ENCODE results near the gene ZDHHC12. TPM values are rescaled to one million over a fixed set of nuclear protein-coding genes. Genes with fewer than 3 reads are reported as not detected.

Gene ZDHHC12
- total RNA-seq, 4 donors from 2014 or later = 13.2 to 34.1 (median 25.3) TPM

- TF ChIP-seq, protein P1, sequence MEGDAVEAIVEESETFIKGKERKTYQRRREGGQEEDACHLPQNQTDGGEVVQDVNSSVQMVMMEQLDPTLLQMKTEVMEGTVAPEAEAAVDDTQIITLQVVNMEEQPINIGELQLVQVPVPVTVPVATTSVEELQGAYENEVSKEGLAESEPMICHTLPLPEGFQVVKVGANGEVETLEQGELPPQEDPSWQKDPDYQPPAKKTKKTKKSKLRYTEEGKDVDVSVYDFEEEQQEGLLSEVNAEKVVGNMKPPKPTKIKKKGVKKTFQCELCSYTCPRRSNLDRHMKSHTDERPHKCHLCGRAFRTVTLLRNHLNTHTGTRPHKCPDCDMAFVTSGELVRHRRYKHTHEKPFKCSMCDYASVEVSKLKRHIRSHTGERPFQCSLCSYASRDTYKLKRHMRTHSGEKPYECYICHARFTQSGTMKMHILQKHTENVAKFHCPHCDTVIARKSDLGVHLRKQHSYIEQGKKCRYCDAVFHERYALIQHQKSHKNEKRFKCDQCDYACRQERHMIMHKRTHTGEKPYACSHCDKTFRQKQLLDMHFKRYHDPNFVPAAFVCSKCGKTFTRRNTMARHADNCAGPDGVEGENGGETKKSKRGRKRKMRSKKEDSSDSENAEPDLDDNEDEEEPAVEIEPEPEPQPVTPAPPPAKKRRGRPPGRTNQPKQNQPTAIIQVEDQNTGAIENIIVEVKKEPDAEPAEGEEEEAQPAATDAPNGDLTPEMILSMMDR (IDR thresholded peaks at IDR 0.05) = no peak
- TF ChIP-seq EP300 (IDR thresholded peaks at IDR 0.05) = no peak
- no peak for TF ChIP-seq POLR2A (IDR thresholded peaks at IDR 0.05)
- Histone ChIP-seq H3K4me1 (peaks cover 0 to 16% (median 4%) of the 10 kb centered on the region in 4 donors), H3K27ac (peak overlapping the region in 3 of 4 donors; percentile 54 to 86 (median 80)), H3K27me3 (no peaks in the 10 kb centered on the region), H3K4me3 (peak overlapping the region in 1 of 4 donors; percentile 76), H3K9me3 (no peaks in the 10 kb centered on the region), H3K36me3 (peaks cover 0 to 11% (median 0%) of the 10 kb centered on the region in 3 donors)
- no peak for DNase-seq (ENCODE audit: low spot score in 2 of 2)
- 92 to 94% methylated on average over 2 to 5 of the region's 5 CpGs for WGBS, 2 donors
These were observed 19.6 kb downstream of the ZDHHC12 start for GRCh38 chr9:128704356-128704670.

DNA sequence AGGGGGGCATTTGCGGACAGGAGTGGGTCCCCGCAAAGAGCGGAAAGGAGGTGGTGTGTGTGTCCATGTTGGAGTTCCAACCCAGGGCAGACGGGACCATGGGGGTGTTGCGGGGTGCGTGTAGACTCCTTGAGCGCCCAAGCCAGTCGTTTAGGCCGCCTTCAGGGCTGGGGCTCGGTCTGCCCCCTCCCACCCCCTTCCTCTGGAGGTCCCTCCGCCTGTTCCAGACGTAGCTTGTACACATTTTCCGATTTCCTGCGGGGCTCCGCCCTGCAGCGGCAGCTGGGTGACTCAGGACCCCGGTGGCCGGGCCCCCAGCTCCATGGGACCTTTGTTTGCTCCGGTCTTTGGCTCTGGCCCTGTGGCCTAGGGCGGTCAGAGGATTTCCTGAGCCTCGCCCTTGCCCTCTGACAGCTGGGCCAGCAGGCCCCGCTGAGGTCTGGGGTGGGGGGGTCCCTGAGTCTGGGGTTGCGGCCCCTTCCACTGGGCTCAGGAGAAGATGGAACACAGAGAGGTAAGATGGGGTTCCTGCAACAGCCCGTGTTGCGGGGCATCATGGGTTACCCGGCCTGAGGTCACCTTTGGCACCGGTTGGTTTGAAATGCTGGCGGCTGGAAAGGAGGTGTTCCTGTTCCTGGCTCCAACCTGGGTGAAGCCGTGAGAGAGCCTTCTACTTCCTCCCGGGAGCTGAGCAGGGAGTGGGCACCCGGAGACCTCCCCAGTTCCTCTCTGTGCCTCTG lies 20.1 kb downstream of the ZDHHC12 start:
- H3K9me3 ChIP-seq = no peaks in the 10 kb centered on the region
- 69 to 71% methylated on average over 27 to 29 of the region's 31 CpGs for WGBS, 2 donors
- TF ChIP-seq POLR2A (IDR thresholded peaks at IDR 0.05) (no peak), EP300 (IDR thresholded peaks at IDR 0.05) (no peak)
- TF ChIP-seq, protein P1 (IDR thresholded peaks at IDR 0.05) = no peak
- no peaks in the 10 kb centered on the region for H3K27me3 ChIP-seq
- peaks cover 0 to 11% (median 0%) of the 10 kb centered on the region in 3 donors for H3K36me3 ChIP-seq
- DNase-seq (ENCODE audit: low spot score in 2 of 2) = no peak
- peaks cover 0 to 16% (median 4%) of the 10 kb centered on the region in 4 donors for H3K4me1 ChIP-seq
- H3K27ac ChIP-seq = peak overlapping the region; percentile 55 to 86 (median 83)
- H3K4me3 ChIP-seq = peak overlapping the region in 3 of 4 donors; percentile 63 to 90 (median 76)

DNA sequence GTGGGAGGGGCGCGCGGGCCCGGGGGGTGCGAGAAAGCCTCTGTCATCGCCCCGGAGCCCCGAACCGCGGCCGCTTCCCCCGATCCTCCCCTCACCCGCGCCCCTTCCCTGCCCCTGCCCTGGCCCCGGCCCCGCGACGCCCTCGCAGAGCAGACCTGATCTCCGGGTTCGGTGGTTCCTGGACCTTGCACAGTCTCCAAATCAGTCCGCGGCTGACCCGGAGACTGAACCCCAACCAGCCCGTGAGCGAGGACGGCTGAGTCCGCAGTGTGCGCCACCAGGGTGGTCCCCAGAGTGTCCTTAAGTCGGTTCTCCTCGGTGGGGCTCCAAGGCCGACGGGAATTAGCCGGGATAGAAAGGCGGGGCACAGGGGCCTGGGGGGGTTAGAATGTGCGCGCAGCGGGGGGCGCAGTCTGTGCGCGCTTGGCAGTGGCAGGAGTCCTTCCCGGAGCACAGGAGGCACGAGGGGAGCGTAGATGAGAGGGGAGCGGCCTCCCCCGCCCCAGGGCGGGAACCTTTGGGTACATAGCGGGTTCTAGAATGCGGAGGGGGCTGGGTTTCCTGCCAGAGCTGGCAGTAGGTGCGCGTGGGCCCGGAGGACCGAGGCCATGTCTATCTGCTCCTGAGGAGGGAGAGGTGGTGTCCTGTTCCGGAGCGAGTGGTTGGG lies 20.8 kb downstream of the ZDHHC12 start:
- Histone ChIP-seq H3K9me3 (no peaks in the 10 kb centered on the region), H3K4me3 (peak overlapping the region; percentile 63 to 90 (median 74)), H3K4me1 (peaks cover 0 to 16% (median 4%) of the 10 kb centered on the region in 4 donors), H3K27ac (peak overlapping the region; percentile 55 to 86 (median 83)), H3K36me3 (peaks cover 0 to 11% (median 0%) of the 10 kb centered on the region in 3 donors), H3K27me3 (no peaks in the 10 kb centered on the region)
- 6 to 8% methylated on average over 38 to 42 of the region's 55 CpGs for WGBS, 2 donors
- no peak for DNase-seq (ENCODE audit: low spot score in 2 of 2)
- TF ChIP-seq POLR2A (IDR thresholded peaks at IDR 0.05) (no peak), EP300 (IDR thresholded peaks at IDR 0.05) (no peak)
- TF ChIP-seq, protein P1 (IDR thresholded peaks at IDR 0.05) = no peak

- 0% methylated on average over 21 to 35 of the region's 65 CpGs for WGBS, 2 donors
- Histone ChIP-seq H3K4me3 (peak within 1 kb of the TSS; percentile 63 to 90 (median 74)), H3K9me3 (no peaks in the 10 kb centered on the region), H3K27ac (peak within 1 kb of the TSS; percentile 55 to 86 (median 83)), H3K36me3 (peaks cover 0 to 11% (median 0%) of the 10 kb centered on the region in 3 donors), H3K4me1 (peaks cover 0 to 16% (median 4%) of the 10 kb centered on the region in 4 donors), H3K27me3 (no peaks in the 10 kb centered on the region)
- TF ChIP-seq, protein P1 (IDR thresholded peaks at IDR 0.05) = peak; percentile 89 to 94 (median 91)
- TF ChIP-seq POLR2A (IDR thresholded peaks at IDR 0.05) (no peak), EP300 (IDR thresholded peaks at IDR 0.05) (peak in 1 of 2 donors; percentile 31)
- DNase-seq (ENCODE audit: low spot score in 2 of 2) = peak; percentile 69 to 80
These were observed 21.4 kb downstream of the ZDHHC12 start, which contains the start of gene PKN3 for GRCh38 chr9:128702445-128702948. Gene PKN3, plus strand, starts transcription at chr9:128702503. Its CDS starts 413 bp downstream, at chr9:128702916.

Data from tibial nerve (tissue), 4 donors.